SK-N-SH (cell line): ENCODE measurements around the gene CHD2. TPM values are rescaled to one million over a fixed set of nuclear protein-coding genes. Genes with fewer than 3 reads are reported as not detected.

ENCODE experiments used
- CTCF ChIA-PET: fragments of 300-600, 350-600 bp; formaldehyde crosslinking; extraction: SDS; loops from one replicate; lab custom pipeline; 2021; lab: Yijun Ruan, JAX
- POLR2A ChIA-PET: fragments of 350-600 bp; sonication (Branson Sonifier 250); formaldehyde crosslinking; extraction: SDS; loops from one replicate; lab custom pipeline; 2020; ENCODE audit warnings: antibody characterized with exemption, inconsistent platforms; lab: Yijun Ruan, JAX
- DNase-seq: peaks from one replicate; pipeline ENCODE4 v3.0.0; 2012
- H2AFZ ChIP-seq: fragments of 200-600 bp; sonication (generic); 2 replicates; pipeline ENCODE4 v1.8.1; 2016; ENCODE audit warnings: antibody characterized with exemption, mild to moderate bottlenecking, low read depth
- H3F3A ChIP-seq: fragments of 200-600 bp; sonication (generic); replicated peaks from 2 replicates; pipeline ENCODE3; 2016; ENCODE audit warnings: antibody characterized with exemption, mild to moderate bottlenecking; ENCODE audit not compliant: insufficient read depth
- H3K27ac ChIP-seq, 2 experiments: fragments of 200-500 bp in 1 of 2; fragments of 200-600 bp in 1 of 2; sonication (Bioruptor generic) in 1 of 2; sonication (generic), shearing (Covaris generic) in 1 of 2; 2 replicates each; pipeline versions ENCODE4 v1.5.1 to v1.6.1; 2014 to 2016; ENCODE audit warnings: low read depth in 2 of 2, inconsistent platforms in 1 of 2, low read length in 1 of 2, mild to moderate bottlenecking in 1 of 2, mixed read lengths in 1 of 2
- H3K27me3 ChIP-seq: fragments of 200-600 bp; sonication (generic), shearing (Covaris generic); 2 replicates; pipeline ENCODE4 v1.6.1; 2016; ENCODE audit warnings: mixed run types; ENCODE audit not compliant: insufficient read depth
- H3K36me3 ChIP-seq, 2 experiments: fragments of 200-500 bp in 1 of 2; fragments of 200-600 bp in 1 of 2; sonication (Bioruptor generic) in 1 of 2; sonication (generic) in 1 of 2; replicated peaks in 1 of 2; 2 replicates each; pipeline versions ENCODE3 to v1.5.1; 2014 to 2016; ENCODE audit warnings: low read length in 1 of 2, mild to moderate bottlenecking in 1 of 2; ENCODE audit not compliant: insufficient read depth in 2 of 2, control insufficient read depth in 1 of 2
- H3K4me1 ChIP-seq, 2 experiments: fragments of 200-500 bp in 1 of 2; fragments of 200-600 bp in 1 of 2; sonication (Bioruptor generic) in 1 of 2; sonication (generic), shearing (Covaris generic) in 1 of 2; 2 replicates each; pipeline versions ENCODE4 v1.5.1 to v1.6.1; 2014 to 2016; ENCODE audit warnings: low read depth in 1 of 2, low read length in 1 of 2, mixed run types in 1 of 2; ENCODE audit not compliant: insufficient read depth in 2 of 2, control insufficient read depth in 1 of 2
- H3K4me2 ChIP-seq: fragments of 200-600 bp; sonication (generic), shearing (Covaris generic); 2 replicates; pipeline ENCODE4 v1.6.1; 2017; ENCODE audit warnings: mixed run types
- H3K4me3 ChIP-seq, 2 experiments: fragments of 200-500 bp in 1 of 2; fragments of 200-600 bp in 1 of 2; sonication (Bioruptor generic) in 1 of 2; sonication (generic), shearing (Covaris generic) in 1 of 2; 2 replicates each; pipeline versions ENCODE4 v1.5.1 to v1.8.1; 2014 to 2016; ENCODE audit warnings: low read depth in 2 of 2, inconsistent platforms in 1 of 2, low read length in 1 of 2, mild to moderate bottlenecking in 1 of 2, mixed read lengths in 1 of 2, moderate library complexity in 1 of 2
- H3K79me2 ChIP-seq: fragments of 200-600 bp; sonication (generic); 2 replicates; pipeline ENCODE4 v1.8.1; 2017; ENCODE audit warnings: mild to moderate bottlenecking; ENCODE audit not compliant: insufficient read depth
- H3K9ac ChIP-seq: fragments of 200-600 bp; sonication (generic); 2 replicates; pipeline ENCODE4 v1.6.1; 2017; ENCODE audit warnings: mixed run types
- H3K9me2 ChIP-seq: fragments of 200-600 bp; sonication (generic); 2 replicates; pipeline ENCODE4 v1.6.1; 2017; ENCODE audit warnings: mixed run types
- H3K9me3 ChIP-seq: fragments of 200-600 bp; sonication (generic); 2 replicates; pipeline ENCODE4 v1.6.1; 2017; ENCODE audit warnings: mixed run types, mild to moderate bottlenecking, moderate library complexity
- H4K20me1 ChIP-seq: fragments of 200-600 bp; sonication (generic); 2 replicates; pipeline ENCODE4 v1.6.1; 2017; ENCODE audit warnings: mild to moderate bottlenecking, mixed run types; ENCODE audit not compliant: insufficient read depth
- CHD2 ChIP-seq: fragments of 150-350 bp; IDR thresholded peaks from 2 replicates; pipeline ENCODE4 v1.6.1; 2018; ENCODE audit warnings: low read length; ENCODE audit not compliant: partially characterized antibody
- EZH2phosphoT487 ChIP-seq: fragments of 200-600 bp; sonication (generic); IDR thresholded peaks from 2 replicates; pipeline ENCODE4 v1.6.1; 2017; ENCODE audit warnings: low read depth, mixed run types, mild to moderate bottlenecking, antibody characterized with exemption, moderate library complexity, borderline replicate concordance
- FOSL2 ChIP-seq: IDR thresholded peaks from 2 replicates; pipeline ENCODE4 v1.4.0; 2012; ENCODE audit warnings: low read depth, mild to moderate bottlenecking, moderate library complexity, borderline replicate concordance
- GATA2 ChIP-seq: sonication (generic); formaldehyde crosslinking; IDR thresholded peaks from 2 replicates; pipeline ENCODE4 v1.5.0; 2020; ENCODE audit warnings: mild to moderate bottlenecking, missing genetic modification reagents
- JUND ChIP-seq: IDR thresholded peaks from 2 replicates; pipeline ENCODE4 v1.4.0; 2012
- NFIC ChIP-seq: IDR thresholded peaks from 2 replicates; pipeline ENCODE4 v1.4.0; 2012; ENCODE audit warnings: borderline replicate concordance
- NRF1 ChIP-seq: IDR thresholded peaks from 2 replicates; pipeline ENCODE4 v1.6.1; 2012; ENCODE audit warnings: low read depth, mild to moderate bottlenecking, low read length
- POLR2AphosphoS5 ChIP-seq: IDR thresholded peaks from 2 replicates; pipeline ENCODE4 v1.6.1; 2012; ENCODE audit warnings: low read depth, low read length
- RAD21 ChIP-seq: IDR thresholded peaks from 2 replicates; pipeline ENCODE4 v1.6.1; 2012; ENCODE audit warnings: mild to moderate bottlenecking, low read length
- RCOR1 ChIP-seq: fragments of 150-350 bp; IDR thresholded peaks from 2 replicates; pipeline ENCODE4 v1.6.1; 2017; ENCODE audit warnings: antibody characterized with exemption, low read length
- RXRA ChIP-seq: IDR thresholded peaks from 2 replicates; pipeline ENCODE4 v1.4.0; 2012; ENCODE audit warnings: low read depth, mild to moderate bottlenecking, borderline replicate concordance
- SIN3A ChIP-seq: IDR thresholded peaks from 2 replicates; pipeline ENCODE4 v1.6.1; 2012; ENCODE audit warnings: low read depth, mild to moderate bottlenecking, low read length, moderate library complexity, borderline replicate concordance
- SMC3 ChIP-seq: IDR thresholded peaks from 2 replicates; pipeline ENCODE4 v1.6.1; 2012; ENCODE audit warnings: low read depth, low read length, improper control_type of control experiment
- TAF1 ChIP-seq: IDR thresholded peaks from 2 replicates; pipeline ENCODE4 v1.6.1; 2012; ENCODE audit warnings: low read depth, mild to moderate bottlenecking, low read length, moderate library complexity, borderline replicate concordance
- TEAD4 ChIP-seq: IDR thresholded peaks from 2 replicates; pipeline ENCODE4 v1.4.0; 2012; ENCODE audit warnings: mild to moderate bottlenecking, borderline replicate concordance; ENCODE audit not compliant: insufficient read depth
- USF2 ChIP-seq: fragments of 150-350 bp; IDR thresholded peaks from 2 replicates; pipeline ENCODE4 v1.6.1; 2017; ENCODE audit warnings: antibody characterized with exemption, low read length, low read depth, borderline replicate concordance
- YY1 ChIP-seq: IDR thresholded peaks from 2 replicates; pipeline ENCODE4 v1.4.0; 2012; ENCODE audit warnings: low read depth, mild to moderate bottlenecking
- ZBTB33 ChIP-seq: IDR thresholded peaks from 2 replicates; pipeline ENCODE4 v1.4.0; 2012; ENCODE audit warnings: low read depth, borderline replicate concordance
- WGBS: methylation state at CpG from one replicate; pipeline ENCODE4 v1.1.6; 2017; ENCODE audit warnings: low lambda C conversion rate; 5-methylcytosine and 5-hydroxymethylcytosine counted together
- polyA plus RNA-seq, 3 experiments: library from polyadenylated mRNA; depleted of rRNA; stranded (reverse); fragments of >200 nt; gene quantifications; 2 replicates each; pipeline ENCODE4 v1.2.3, GENCODE V29; 2012
- TF ChIP-seq, protein P1 (sequence below): fragments of 200-600 bp; sonication (generic); IDR thresholded peaks from 2 replicates; pipeline ENCODE4 v1.6.1; 2017; ENCODE audit warnings: antibody characterized with exemption, mild to moderate bottlenecking, moderate library complexity
- TF ChIP-seq, protein P2 (sequence below): IDR thresholded peaks from 2 replicates; pipeline ENCODE4; 2012

Gene CHD2
- polyA plus RNA-seq, 1 of the 3 experiments (the other 2 are of a cell fraction) = 25.3 TPM

- peaks cover 18% of the 10 kb centered on the region for H3F3A ChIP-seq
- no peak overlapping the region for H3K4me2 ChIP-seq
- DNase-seq = no peak
- H3K36me3 ChIP-seq = peaks cover 80 to 89% of the 10 kb centered on the region in 2 experiments
- 98% methylated on average over 5 of the region's 5 CpGs for WGBS
- no peaks in the 10 kb centered on the region; the same call in 1 of the 2 replicates for H4K20me1 ChIP-seq
- no peak overlapping the region for H3K4me3 ChIP-seq
- no peaks in the 10 kb centered on the region; a peak in 1 of 4 replicates for H3K4me1 ChIP-seq
- no peak overlapping the region for H3K27ac ChIP-seq
- no peaks in the 10 kb centered on the region for H3K9me2 ChIP-seq
- H3K27me3 ChIP-seq = no peaks in the 10 kb centered on the region
- CTCF ChIA-PET = interaction anchor here (0.6 to 1.2 kb wide), 4 partner anchors 14 to 491 kb away, joined by 3 to 4 read pairs (median 3); no protein-coding TSS in a partner anchor
- no peak overlapping the region for H2AFZ ChIP-seq
- H3K79me2 ChIP-seq = peaks cover 90% of the 10 kb centered on the region
- TF ChIP-seq RCOR1 (no peak), TAF1 (no peak), GATA2 (no peak), EZH2phosphoT487 (no peak), YY1 (no peak), SIN3A (no peak), RXRA (no peak), NFIC (no peak), SMC3 (no peak), POLR2AphosphoS5 (no peak), TEAD4 (no peak), CHD2 (no peak), FOSL2 (no peak), JUND (no peak), RAD21 (no peak), USF2 (no peak), ZBTB33 (no peak), NRF1 (no peak)
- TF ChIP-seq, protein P1, sequence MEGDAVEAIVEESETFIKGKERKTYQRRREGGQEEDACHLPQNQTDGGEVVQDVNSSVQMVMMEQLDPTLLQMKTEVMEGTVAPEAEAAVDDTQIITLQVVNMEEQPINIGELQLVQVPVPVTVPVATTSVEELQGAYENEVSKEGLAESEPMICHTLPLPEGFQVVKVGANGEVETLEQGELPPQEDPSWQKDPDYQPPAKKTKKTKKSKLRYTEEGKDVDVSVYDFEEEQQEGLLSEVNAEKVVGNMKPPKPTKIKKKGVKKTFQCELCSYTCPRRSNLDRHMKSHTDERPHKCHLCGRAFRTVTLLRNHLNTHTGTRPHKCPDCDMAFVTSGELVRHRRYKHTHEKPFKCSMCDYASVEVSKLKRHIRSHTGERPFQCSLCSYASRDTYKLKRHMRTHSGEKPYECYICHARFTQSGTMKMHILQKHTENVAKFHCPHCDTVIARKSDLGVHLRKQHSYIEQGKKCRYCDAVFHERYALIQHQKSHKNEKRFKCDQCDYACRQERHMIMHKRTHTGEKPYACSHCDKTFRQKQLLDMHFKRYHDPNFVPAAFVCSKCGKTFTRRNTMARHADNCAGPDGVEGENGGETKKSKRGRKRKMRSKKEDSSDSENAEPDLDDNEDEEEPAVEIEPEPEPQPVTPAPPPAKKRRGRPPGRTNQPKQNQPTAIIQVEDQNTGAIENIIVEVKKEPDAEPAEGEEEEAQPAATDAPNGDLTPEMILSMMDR = no peak; the same call in 1 of the 2 replicates
- TF ChIP-seq, protein P2, sequence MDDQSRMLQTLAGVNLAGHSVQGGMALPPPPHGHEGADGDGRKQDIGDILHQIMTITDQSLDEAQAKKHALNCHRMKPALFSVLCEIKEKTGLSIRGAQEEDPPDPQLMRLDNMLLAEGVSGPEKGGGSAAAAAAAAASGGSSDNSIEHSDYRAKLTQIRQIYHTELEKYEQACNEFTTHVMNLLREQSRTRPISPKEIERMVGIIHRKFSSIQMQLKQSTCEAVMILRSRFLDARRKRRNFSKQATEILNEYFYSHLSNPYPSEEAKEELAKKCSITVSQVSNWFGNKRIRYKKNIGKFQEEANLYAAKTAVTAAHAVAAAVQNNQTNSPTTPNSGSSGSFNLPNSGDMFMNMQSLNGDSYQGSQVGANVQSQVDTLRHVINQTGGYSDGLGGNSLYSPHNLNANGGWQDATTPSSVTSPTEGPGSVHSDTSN = no peak
- no peak overlapping the region for H3K9ac ChIP-seq
- H3K9me3 ChIP-seq = no peaks in the 10 kb centered on the region
- POLR2A ChIA-PET = no interaction called here
These were observed 69.0 kb downstream of the CHD2 start for GRCh38 chr15:92968926-92969651.
